PC-3 (cell line): ENCODE data around the gene ADAMTS17. TPM values are rescaled to one million over a fixed set of nuclear protein-coding genes. Genes with fewer than 3 reads are reported as not detected.

Source experiments
- ATAC-seq: fragments of 200-7000 bp; cut with Tn5 transposase; 2 replicates; pipeline ENCODE4 v1.9.1; 2020; ENCODE audit warnings: mild to moderate bottlenecking, moderate library complexity
- BruUV-seq: library from RNA; stranded (reverse); fragments of 400-500 nt; replicated peaks from 2 replicates; lab custom pipeline; 2021; lab: Mats Ljungman, UMichigan
- CTCF ChIA-PET: fragments of 300-600 bp; sonication (Branson Sonifier 250); formaldehyde crosslinking; loops from one replicate; lab custom pipeline; 2022; ENCODE audit warnings: antibody characterized with exemption; lab: Charles Lee
- POLR2A ChIA-PET: fragments of 300-600 bp; sonication (Branson Sonifier 250); formaldehyde crosslinking; loops from one replicate; lab custom pipeline; 2022; ENCODE audit warnings: antibody characterized with exemption; ENCODE audit not compliant: unreplicated experiment; lab: Charles Lee
- DNase-seq: peaks from one replicate; pipeline ENCODE4 v3.0.0-alpha.2; 2015
- H2AFZ ChIP-seq: fragments of 300-600 bp; sonication (generic); 2 replicates; pipeline ENCODE4 v1.6.0; 2016; ENCODE audit warnings: antibody characterized with exemption, low read length
- H3F3A ChIP-seq: fragments of 300-600 bp; sonication (generic); one replicate; pipeline ENCODE4 v1.6.0; 2017; ENCODE audit warnings: antibody characterized with exemption, low read length, control low read depth, mild to moderate bottlenecking; ENCODE audit not compliant: unreplicated experiment
- H3K27ac ChIP-seq: fragments of 300-600 bp; sonication (generic); 2 replicates; pipeline ENCODE4 v1.5.1; 2016; ENCODE audit warnings: mild to moderate bottlenecking, low read length
- H3K27me3 ChIP-seq: fragments of 300-600 bp; sonication (generic); 2 replicates; pipeline ENCODE4 v1.6.1; 2016; ENCODE audit warnings: low read length, mixed read lengths
- H3K36me3 ChIP-seq: fragments of 300-600 bp; sonication (generic); 2 replicates; pipeline ENCODE4 v1.6.1; 2016; ENCODE audit warnings: low read depth, mixed run types, low read length, mixed read lengths
- H3K4me1 ChIP-seq: fragments of 300-600 bp; sonication (generic); 2 replicates; pipeline ENCODE4 v1.5.1; 2016; ENCODE audit warnings: low read length; ENCODE audit not compliant: insufficient read depth
- H3K4me2 ChIP-seq: fragments of 300-600 bp; sonication (generic); 2 replicates; pipeline ENCODE4 v1.6.0; 2016; ENCODE audit warnings: low read length
- H3K4me3 ChIP-seq: fragments of 300-600 bp; sonication (generic); 2 replicates; pipeline ENCODE4 v1.5.1; 2016; ENCODE audit warnings: mild to moderate bottlenecking, low read length, mixed read lengths
- H3K79me2 ChIP-seq: fragments of 300-600 bp; sonication (generic); 2 replicates; pipeline ENCODE4 v1.6.1; 2017; ENCODE audit warnings: low read length, mixed read lengths
- H3K9ac ChIP-seq: fragments of 300-600 bp; sonication (generic); 2 replicates; pipeline ENCODE4 v1.6.0; 2016; ENCODE audit warnings: mild to moderate bottlenecking, low read length
- H3K9me2 ChIP-seq: fragments of 300-600 bp; sonication (generic); replicated peaks from 2 replicates; pipeline ENCODE4 v1.6.1; 2016; ENCODE audit warnings: mixed run types, low read length, mixed read lengths
- H3K9me3 ChIP-seq: fragments of 300-600 bp; sonication (generic); 2 replicates; pipeline ENCODE4 v1.6.1; 2016; ENCODE audit warnings: low read length, mixed read lengths
- H4K20me1 ChIP-seq: fragments of 300-600 bp; sonication (generic); 2 replicates; pipeline ENCODE4 v1.6.1; 2016; ENCODE audit warnings: low read length, mixed read lengths
- CTCF ChIP-seq: fragments of 300-600 bp; sonication (generic); conservative IDR thresholded peaks from 2 replicates; pipeline ENCODE4 v1.5.1; 2017; ENCODE audit warnings: antibody characterized with exemption, low read depth, mild to moderate bottlenecking, low read length
- EZH2 ChIP-seq: fragments of 300-600 bp; sonication (generic); IDR thresholded peaks from one replicate; pipeline ENCODE4 v1.6.1; 2017; ENCODE audit warnings: antibody characterized with exemption, mild to moderate bottlenecking, low read length; ENCODE audit not compliant: unreplicated experiment
- EZH2phosphoT487 ChIP-seq: fragments of 300-600 bp; sonication (generic); IDR thresholded peaks from 2 replicates; pipeline ENCODE4 v1.6.1; 2018; ENCODE audit warnings: mild to moderate bottlenecking, antibody characterized with exemption, low read length, borderline replicate concordance
- intact Hi-C: fragments of 100-400 bp; cut with micrococcal nuclease; formaldehyde crosslinking; loops from 2 replicates; pipeline ENCODE4 v1.9.0; 2023
- total RNA-seq: library from RNA; depleted of rRNA; stranded (reverse); fragments of >200 nt; gene quantifications from 2 replicates; pipeline ENCODE4 v1.2.3, GENCODE V29; 2014

ADAMTS17 gene
- total RNA-seq, 1 experiment from 2014 or later, result 6.9 TPM

GRCh38 chr15:100384108-100384410, 42.3 kb upstream of the ADAMTS17 start:
- H4K20me1 ChIP-seq, result no peaks in the 10 kb centered on the region
- peaks cover 7% of the 10 kb centered on the region; the same call in 1 of the 2 replicates for H3K9me3 ChIP-seq
- DNase-seq (no peak), ATAC-seq (no peak; the same call in 1 of the 2 replicates)
- H3K27me3 ChIP-seq, result peaks cover 10% of the 10 kb centered on the region
- POLR2A ChIA-PET, result no interaction called here
- H3F3A ChIP-seq, result no peaks in the 10 kb centered on the region
- H3K36me3 ChIP-seq, result no peaks in the 10 kb centered on the region
- no peaks in the 10 kb centered on the region for H3K79me2 ChIP-seq
- H3K4me1 ChIP-seq, result no peaks in the 10 kb centered on the region
- no peak overlapping the region for H3K27ac ChIP-seq
- CTCF ChIA-PET, result interaction anchor here (0.7 to 2.4 kb wide), 2 partner anchors 34 to 651 kb away, joined by 4 to 17 read pairs; partner anchors contain the start of gene LYSMD4
- no TSS peak for BruUV-seq
- no peak overlapping the region for H3K4me3 ChIP-seq
- intact Hi-C loops, result loop anchor here (5.0 kb wide), 1 partner anchor 457 kb away; no protein-coding TSS in a partner anchor
- H3K9ac ChIP-seq, result no peak overlapping the region
- no peak overlapping the region for H3K4me2 ChIP-seq
- peak overlapping the region; percentile 9; the same call in 1 of the 2 replicates for H2AFZ ChIP-seq
- TF ChIP-seq EZH2, result no peak
- no peak for TF ChIP-seq EZH2phosphoT487
- TF ChIP-seq CTCF, result no peak
- no peaks in the 10 kb centered on the region for H3K9me2 ChIP-seq

DNA sequence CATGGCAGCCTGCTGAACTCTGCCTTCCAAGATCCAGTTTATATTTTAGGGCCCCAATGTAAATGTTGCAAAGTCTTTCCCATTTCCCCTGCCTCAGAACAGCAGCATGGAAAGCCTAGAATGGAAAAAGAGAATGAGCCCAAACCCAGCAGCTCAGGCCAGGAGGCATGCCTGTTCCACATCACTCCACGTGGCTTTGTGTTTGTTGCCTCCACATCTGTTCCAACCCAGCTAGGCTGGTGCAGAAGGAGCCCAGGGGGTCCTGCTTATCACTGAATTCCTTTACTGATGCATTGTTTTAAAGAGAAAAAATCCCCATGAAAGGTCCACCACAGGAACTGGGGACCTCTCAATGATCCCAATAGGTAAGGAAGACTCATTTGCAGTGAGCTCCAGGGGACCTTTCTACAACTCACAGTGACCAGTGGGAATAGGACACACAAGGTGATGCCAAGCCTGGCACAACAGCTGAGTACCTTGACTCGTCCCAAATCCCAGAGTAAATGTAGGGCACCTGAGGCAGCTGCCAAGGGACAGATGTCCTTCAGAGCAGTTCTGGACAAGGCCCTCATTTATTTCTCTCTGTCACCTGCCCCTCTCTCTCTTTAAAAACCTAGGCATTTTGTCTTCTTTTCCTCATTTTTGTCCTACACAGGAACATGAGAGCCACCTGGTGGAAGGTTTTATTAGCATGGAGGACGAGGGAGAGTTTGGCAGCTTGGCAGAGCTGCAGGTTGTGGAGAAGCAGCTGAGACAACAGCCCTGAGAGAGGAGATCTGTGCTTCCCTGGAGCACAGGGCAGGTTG, 41.7 kb upstream of the ADAMTS17 start:
- Histone ChIP-seq H3F3A (no peaks in the 10 kb centered on the region), H3K79me2 (no peaks in the 10 kb centered on the region), H3K36me3 (no peaks in the 10 kb centered on the region), H3K9ac (no peak overlapping the region), H2AFZ (peak overlapping the region; percentile 9; the same call in 1 of the 2 replicates), H4K20me1 (no peaks in the 10 kb centered on the region), H3K9me2 (no peaks in the 10 kb centered on the region), H3K9me3 (peaks cover 7% of the 10 kb centered on the region; the same call in 1 of the 2 replicates), H3K27me3 (peaks cover 12% of the 10 kb centered on the region), H3K4me3 (no peak overlapping the region), H3K4me1 (no peaks in the 10 kb centered on the region), H3K27ac (no peak overlapping the region), H3K4me2 (no peak overlapping the region)
- BruUV-seq, result no TSS peak
- TF ChIP-seq EZH2 (no peak), CTCF (peak; percentile 80), EZH2phosphoT487 (no peak)
- peak; percentile 73 for ATAC-seq
- ChIA-PET POLR2A (no interaction called here), CTCF (interaction anchor here (0.7 to 2.4 kb wide), 2 partner anchors 33 to 650 kb away, joined by 4 to 17 read pairs; partner anchors contain the start of gene LYSMD4)
- intact Hi-C loops, result loop anchor here (1.0 to 5.0 kb wide), 3 partner anchors 33 to 456 kb away; no protein-coding TSS in a partner anchor
- DNase-seq, result peak; percentile 75

- POLR2A ChIA-PET, result no interaction called here
- H3K36me3 ChIP-seq, result no peaks in the 10 kb centered on the region
- no peak for ATAC-seq
These were observed 32.2 kb upstream of the ADAMTS17 start for GRCh38 chr15:100373942-100374341.

More at GRCh38 chr15:100373942-100374341, 32.2 kb upstream of the ADAMTS17 start:
- Histone ChIP-seq H3K4me2 (no peak overlapping the region), H2AFZ (no peak overlapping the region), H3K27me3 (peaks cover under 1% of the 10 kb centered on the region), H3K4me1 (no peaks in the 10 kb centered on the region), H3K9ac (no peak overlapping the region), H3F3A (no peaks in the 10 kb centered on the region), H3K9me2 (no peaks in the 10 kb centered on the region), H4K20me1 (no peaks in the 10 kb centered on the region), H3K79me2 (no peaks in the 10 kb centered on the region), H3K4me3 (no peak overlapping the region), H3K9me3 (no peaks in the 10 kb centered on the region), H3K27ac (no peak overlapping the region)
- TF ChIP-seq CTCF (no peak), EZH2 (no peak), EZH2phosphoT487 (no peak)
- CTCF ChIA-PET, result no interaction called here
- intact Hi-C loops, result no loop called here
- BruUV-seq, result no TSS peak
- no peak for DNase-seq
